Neural cell (in vitro differentiated cells): Measurements from ENCODE around the gene SLC44A1. TPM values are rescaled to one million over a fixed set of nuclear protein-coding genes. Genes with fewer than 3 reads are reported as not detected.

Source experiments
- H2AFZ ChIP-seq: fragments of 200-600, 300-800 bp; sonication (generic), shearing (Covaris generic); 2 replicates; pipeline ENCODE4 v1.6.0; 2014; ENCODE audit warnings: low read depth, mild to moderate bottlenecking, antibody characterized with exemption, low read length, moderate library complexity
- H3F3A ChIP-seq: fragments of 200-600 bp; shearing (Covaris generic); 2 replicates; pipeline ENCODE4 v1.6.1; 2016; ENCODE audit warnings: mild to moderate bottlenecking, moderate library complexity, mixed read lengths, antibody characterized with exemption, low read length; ENCODE audit not compliant: insufficient read depth, poor library complexity, severe bottlenecking
- H3K27ac ChIP-seq: fragments of 200-600, 300-800 bp; sonication (generic), shearing (Covaris generic); 2 replicates; pipeline ENCODE4 v1.5.1; 2014; ENCODE audit warnings: mild to moderate bottlenecking, low read length, moderate library complexity
- H3K27me3 ChIP-seq: fragments of 300-800, 200-600 bp; sonication (generic), shearing (Covaris generic); 2 replicates; pipeline ENCODE4 v1.6.0; 2014; ENCODE audit warnings: mild to moderate bottlenecking, low read depth, low read length, moderate library complexity; ENCODE audit not compliant: insufficient read depth
- H3K36me3 ChIP-seq: fragments of 300-800, 200-600 bp; sonication (generic), shearing (Covaris generic); 2 replicates; pipeline ENCODE4 v1.5.1; 2014; ENCODE audit warnings: mild to moderate bottlenecking, antibody characterized with exemption, low read length, moderate library complexity; ENCODE audit not compliant: insufficient read depth
- H3K4me2 ChIP-seq: fragments of 300-800, 200-600 bp; sonication (generic), shearing (Covaris generic); 2 replicates; pipeline ENCODE4 v1.6.0; 2014; ENCODE audit warnings: mild to moderate bottlenecking, low read length
- H3K4me3 ChIP-seq: fragments of 300-800, 200-600 bp; sonication (generic), shearing (Covaris generic); 2 replicates; pipeline ENCODE4 v1.5.1; 2014; ENCODE audit warnings: mild to moderate bottlenecking, low read length, moderate library complexity
- H3K79me2 ChIP-seq: fragments of 200-600 bp; shearing (Covaris generic); replicated peaks from 2 replicates; pipeline ENCODE4 v1.6.0; 2014; ENCODE audit warnings: mild to moderate bottlenecking, low read length, moderate library complexity; ENCODE audit not compliant: insufficient read depth
- H3K9ac ChIP-seq: fragments of 300-800, 200-600 bp; sonication (generic), shearing (Covaris generic); 2 replicates; pipeline ENCODE4 v1.6.1; 2016; ENCODE audit warnings: mild to moderate bottlenecking, low read length, mixed read lengths
- H3K9me2 ChIP-seq: fragments of 200-600 bp; shearing (Covaris generic); 2 replicates; pipeline ENCODE4 v1.6.1; 2016; ENCODE audit warnings: mild to moderate bottlenecking, low read length, mixed read lengths; ENCODE audit not compliant: insufficient read depth
- H3K9me3 ChIP-seq: fragments of 200-600, 300-800 bp; sonication (generic), shearing (Covaris generic); 2 replicates; pipeline ENCODE4 v1.6.1; 2016; ENCODE audit warnings: mild to moderate bottlenecking, mixed run types, low read length, moderate library complexity, mixed read lengths
- H4K20me1 ChIP-seq: fragments of 200-600 bp; shearing (Covaris generic); 2 replicates; pipeline ENCODE4 v1.6.1; 2016; ENCODE audit warnings: mild to moderate bottlenecking, mixed run types; ENCODE audit not compliant: insufficient read depth
- EP300 ChIP-seq: fragments of 450-650 bp; conservative IDR thresholded peaks from 2 replicates; pipeline ENCODE4 v1.6.1; 2014; ENCODE audit warnings: antibody characterized with exemption, mild to moderate bottlenecking, moderate library complexity; ENCODE audit not compliant: poor library complexity, severe bottlenecking
- EZH2 ChIP-seq: fragments of 200-600, 300-800 bp; shearing (Covaris generic), sonication (generic); IDR thresholded peaks from 2 replicates; pipeline ENCODE4 v1.6.1; 2014; ENCODE audit warnings: antibody characterized with exemption, low read length, borderline replicate concordance, mild to moderate bottlenecking; ENCODE audit not compliant: insufficient read depth, poor library complexity, severe bottlenecking
- MXI1 ChIP-seq: fragments of 450-650 bp; conservative IDR thresholded peaks from 2 replicates; pipeline ENCODE4 v1.6.1; 2014; ENCODE audit warnings: antibody characterized with exemption, mild to moderate bottlenecking; ENCODE audit not compliant: poor library complexity, severe bottlenecking
- POLR2AphosphoS5 ChIP-seq: IDR thresholded peaks from 2 replicates; pipeline ENCODE4 v1.6.1; 2012
- RAD21 ChIP-seq: fragments of 450-650 bp; conservative IDR thresholded peaks from 2 replicates; pipeline ENCODE4 v1.6.1; 2014; ENCODE audit warnings: antibody characterized with exemption, mild to moderate bottlenecking, moderate library complexity
- SMC3 ChIP-seq: fragments of 450-650 bp; conservative IDR thresholded peaks from 2 replicates; pipeline ENCODE4 v1.6.1; 2014; ENCODE audit warnings: antibody characterized with exemption, mild to moderate bottlenecking, moderate library complexity; ENCODE audit not compliant: poor library complexity
- TAF1 ChIP-seq: IDR thresholded peaks from 2 replicates; pipeline ENCODE4 v1.6.1; 2012; ENCODE audit warnings: low read depth
- polyA plus RNA-seq: library from polyadenylated mRNA; depleted of rRNA; stranded (reverse); fragments of >200 nt; gene quantifications from 2 replicates; pipeline ENCODE4 v1.2.3, GENCODE V29; 2014
- TF ChIP-seq, protein P1 (sequence below): IDR thresholded peaks from 2 replicates; pipeline ENCODE4 v1.6.1; 2012; ENCODE audit warnings: borderline replicate concordance
- TF ChIP-seq, protein P2 (sequence below): fragments of 450-650 bp; IDR thresholded peaks from 2 replicates; pipeline ENCODE4 v1.5.1; 2014; ENCODE audit warnings: antibody characterized with exemption, mild to moderate bottlenecking, moderate library complexity; ENCODE audit not compliant: poor library complexity, severe bottlenecking

Gene SLC44A1
- polyA plus RNA-seq, 1 donor from 2014 or later = 3.9 TPM

DNA sequence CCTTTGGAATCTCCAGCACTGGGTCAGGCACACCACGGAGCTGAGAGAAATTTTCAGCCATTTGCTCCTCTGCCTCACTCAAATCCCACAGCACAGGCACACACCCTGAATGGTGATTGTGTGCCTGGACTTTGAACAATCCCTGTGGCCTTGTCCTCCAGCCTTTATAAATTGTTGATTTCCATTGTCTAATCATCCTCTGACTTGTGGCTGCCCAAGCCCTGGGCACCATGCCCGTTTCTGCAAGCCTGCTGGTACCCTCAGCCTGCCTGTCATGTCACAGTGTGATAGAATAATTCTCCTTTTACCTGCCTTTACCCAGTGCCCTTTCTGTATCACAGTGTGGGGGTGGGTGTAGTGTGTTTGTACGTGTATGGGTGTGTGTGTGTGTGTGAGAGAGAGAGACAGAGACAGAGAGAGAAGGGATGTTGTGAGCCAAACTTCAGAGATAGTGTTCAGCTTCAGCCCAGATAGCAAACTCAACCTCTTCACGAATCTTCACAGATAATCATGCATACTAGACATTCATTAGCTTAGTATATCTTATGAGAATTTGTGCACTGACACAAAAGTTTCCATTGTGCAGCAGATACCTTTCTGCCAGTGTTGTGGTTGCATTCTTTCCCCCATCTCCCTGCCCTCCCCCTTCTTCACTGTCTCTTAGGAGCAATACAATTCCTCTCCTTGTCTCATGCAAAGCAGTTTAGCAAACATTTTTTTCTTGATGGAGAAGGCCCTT, 27.8 kb upstream of the SLC44A1 start:
- no peaks in the 10 kb centered on the region for H3K79me2 ChIP-seq
- no peak overlapping the region for H3K4me2 ChIP-seq
- no peak overlapping the region for H3K27ac ChIP-seq
- no peaks in the 10 kb centered on the region for H3K9me3 ChIP-seq
- no peaks in the 10 kb centered on the region for H3F3A ChIP-seq
- TF ChIP-seq SMC3 (no peak), TAF1 (no peak), RAD21 (no peak), MXI1 (no peak), EP300 (no peak), POLR2AphosphoS5 (no peak), EZH2 (no peak)
- TF ChIP-seq, protein P1, sequence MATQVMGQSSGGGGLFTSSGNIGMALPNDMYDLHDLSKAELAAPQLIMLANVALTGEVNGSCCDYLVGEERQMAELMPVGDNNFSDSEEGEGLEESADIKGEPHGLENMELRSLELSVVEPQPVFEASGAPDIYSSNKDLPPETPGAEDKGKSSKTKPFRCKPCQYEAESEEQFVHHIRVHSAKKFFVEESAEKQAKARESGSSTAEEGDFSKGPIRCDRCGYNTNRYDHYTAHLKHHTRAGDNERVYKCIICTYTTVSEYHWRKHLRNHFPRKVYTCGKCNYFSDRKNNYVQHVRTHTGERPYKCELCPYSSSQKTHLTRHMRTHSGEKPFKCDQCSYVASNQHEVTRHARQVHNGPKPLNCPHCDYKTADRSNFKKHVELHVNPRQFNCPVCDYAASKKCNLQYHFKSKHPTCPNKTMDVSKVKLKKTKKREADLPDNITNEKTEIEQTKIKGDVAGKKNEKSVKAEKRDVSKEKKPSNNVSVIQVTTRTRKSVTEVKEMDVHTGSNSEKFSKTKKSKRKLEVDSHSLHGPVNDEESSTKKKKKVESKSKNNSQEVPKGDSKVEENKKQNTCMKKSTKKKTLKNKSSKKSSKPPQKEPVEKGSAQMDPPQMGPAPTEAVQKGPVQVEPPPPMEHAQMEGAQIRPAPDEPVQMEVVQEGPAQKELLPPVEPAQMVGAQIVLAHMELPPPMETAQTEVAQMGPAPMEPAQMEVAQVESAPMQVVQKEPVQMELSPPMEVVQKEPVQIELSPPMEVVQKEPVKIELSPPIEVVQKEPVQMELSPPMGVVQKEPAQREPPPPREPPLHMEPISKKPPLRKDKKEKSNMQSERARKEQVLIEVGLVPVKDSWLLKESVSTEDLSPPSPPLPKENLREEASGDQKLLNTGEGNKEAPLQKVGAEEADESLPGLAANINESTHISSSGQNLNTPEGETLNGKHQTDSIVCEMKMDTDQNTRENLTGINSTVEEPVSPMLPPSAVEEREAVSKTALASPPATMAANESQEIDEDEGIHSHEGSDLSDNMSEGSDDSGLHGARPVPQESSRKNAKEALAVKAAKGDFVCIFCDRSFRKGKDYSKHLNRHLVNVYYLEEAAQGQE = no peak
- TF ChIP-seq, protein P2, sequence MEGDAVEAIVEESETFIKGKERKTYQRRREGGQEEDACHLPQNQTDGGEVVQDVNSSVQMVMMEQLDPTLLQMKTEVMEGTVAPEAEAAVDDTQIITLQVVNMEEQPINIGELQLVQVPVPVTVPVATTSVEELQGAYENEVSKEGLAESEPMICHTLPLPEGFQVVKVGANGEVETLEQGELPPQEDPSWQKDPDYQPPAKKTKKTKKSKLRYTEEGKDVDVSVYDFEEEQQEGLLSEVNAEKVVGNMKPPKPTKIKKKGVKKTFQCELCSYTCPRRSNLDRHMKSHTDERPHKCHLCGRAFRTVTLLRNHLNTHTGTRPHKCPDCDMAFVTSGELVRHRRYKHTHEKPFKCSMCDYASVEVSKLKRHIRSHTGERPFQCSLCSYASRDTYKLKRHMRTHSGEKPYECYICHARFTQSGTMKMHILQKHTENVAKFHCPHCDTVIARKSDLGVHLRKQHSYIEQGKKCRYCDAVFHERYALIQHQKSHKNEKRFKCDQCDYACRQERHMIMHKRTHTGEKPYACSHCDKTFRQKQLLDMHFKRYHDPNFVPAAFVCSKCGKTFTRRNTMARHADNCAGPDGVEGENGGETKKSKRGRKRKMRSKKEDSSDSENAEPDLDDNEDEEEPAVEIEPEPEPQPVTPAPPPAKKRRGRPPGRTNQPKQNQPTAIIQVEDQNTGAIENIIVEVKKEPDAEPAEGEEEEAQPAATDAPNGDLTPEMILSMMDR = no peak
- H3K9me2 ChIP-seq = no peaks in the 10 kb centered on the region
- no peaks in the 10 kb centered on the region for H3K27me3 ChIP-seq
- H3K9ac ChIP-seq = no peak overlapping the region
- no peak overlapping the region for H3K4me3 ChIP-seq
- no peaks in the 10 kb centered on the region for H3K36me3 ChIP-seq
- no peaks in the 10 kb centered on the region for H4K20me1 ChIP-seq
- no peak overlapping the region for H2AFZ ChIP-seq

DNA sequence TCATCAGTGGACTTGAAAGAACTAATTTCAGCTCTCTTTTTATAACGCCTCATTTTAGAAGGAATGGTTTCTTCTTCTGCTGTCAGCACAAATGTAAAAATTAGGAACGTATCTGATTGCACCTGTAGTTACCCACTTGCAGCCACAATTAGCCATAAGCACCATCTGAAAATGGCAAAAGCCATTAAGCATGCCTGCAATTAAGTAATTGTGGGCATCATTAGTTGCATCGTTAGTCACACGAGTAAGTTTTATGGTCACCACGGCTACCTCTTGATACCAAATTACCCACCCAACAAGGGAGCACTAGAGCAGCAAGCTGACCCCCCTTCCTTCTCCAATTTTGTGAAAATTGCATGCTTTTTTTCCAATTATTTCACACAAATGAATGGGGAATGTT, 25.8 kb upstream of the SLC44A1 start:
- no peak overlapping the region for H3K9ac ChIP-seq
- no peaks in the 10 kb centered on the region for H3K27me3 ChIP-seq
- TF ChIP-seq, protein P2 = no peak
- TF ChIP-seq MXI1 = no peak
- TF ChIP-seq EP300 = no peak
- TF ChIP-seq RAD21 = no peak
- no peak for TF ChIP-seq TAF1
- TF ChIP-seq, protein P1 = no peak
- no peak for TF ChIP-seq SMC3
- TF ChIP-seq POLR2AphosphoS5 = no peak
- TF ChIP-seq EZH2 = no peak
- H3K4me3 ChIP-seq = no peak overlapping the region
- H3K79me2 ChIP-seq = no peaks in the 10 kb centered on the region
- H3F3A ChIP-seq = no peaks in the 10 kb centered on the region
- H3K9me2 ChIP-seq = no peaks in the 10 kb centered on the region
- H3K36me3 ChIP-seq = no peaks in the 10 kb centered on the region
- H3K27ac ChIP-seq = no peak overlapping the region
- H3K4me2 ChIP-seq = no peak overlapping the region
- no peak overlapping the region for H2AFZ ChIP-seq
- H4K20me1 ChIP-seq = no peaks in the 10 kb centered on the region
- peaks cover 5% of the 10 kb centered on the region for H3K9me3 ChIP-seq
